Lower leg skin (tissue), 3 donors: ENCODE results near the gene INPP5D.

Experiments used
- POLR2A ChIP-seq, 2 donors: fragments of 450-650 bp; IDR thresholded peaks; one replicate each; pipeline ENCODE4 v1.6.1; 2016 to 2017; ENCODE audit warnings: antibody characterized with exemption in 2 of 2, mild to moderate bottlenecking in 1 of 2, moderate library complexity in 1 of 2
- TF ChIP-seq, protein P1 (sequence below), 3 donors: fragments of 450-650 bp; IDR thresholded peaks; one replicate each; pipeline ENCODE4 v1.5.1; 2016; ENCODE audit warnings: antibody characterized with exemption in 3 of 3, mild to moderate bottlenecking in 3 of 3, moderate library complexity in 2 of 3

DNA sequence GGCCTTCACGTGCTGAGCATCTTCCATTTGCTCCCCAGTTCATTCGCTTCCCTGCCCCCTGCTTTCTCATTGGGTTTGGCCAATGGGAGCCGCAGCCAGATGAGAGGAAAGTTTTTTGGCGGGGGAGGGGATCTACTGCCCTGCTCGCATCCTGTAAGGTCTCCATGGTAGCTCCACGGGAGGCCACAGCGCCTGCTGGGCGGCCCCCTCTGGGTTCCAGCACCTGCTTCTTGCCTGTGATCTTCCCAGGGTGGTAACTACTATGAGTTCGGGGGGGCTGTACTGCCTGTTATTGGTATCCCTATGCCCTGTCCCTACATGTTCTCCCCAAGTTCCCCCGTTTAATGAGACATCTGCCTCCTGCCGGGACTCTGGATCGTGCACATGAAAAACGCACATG is 57.2 kb downstream of the INPP5D start:
- TF ChIP-seq, protein P1, sequence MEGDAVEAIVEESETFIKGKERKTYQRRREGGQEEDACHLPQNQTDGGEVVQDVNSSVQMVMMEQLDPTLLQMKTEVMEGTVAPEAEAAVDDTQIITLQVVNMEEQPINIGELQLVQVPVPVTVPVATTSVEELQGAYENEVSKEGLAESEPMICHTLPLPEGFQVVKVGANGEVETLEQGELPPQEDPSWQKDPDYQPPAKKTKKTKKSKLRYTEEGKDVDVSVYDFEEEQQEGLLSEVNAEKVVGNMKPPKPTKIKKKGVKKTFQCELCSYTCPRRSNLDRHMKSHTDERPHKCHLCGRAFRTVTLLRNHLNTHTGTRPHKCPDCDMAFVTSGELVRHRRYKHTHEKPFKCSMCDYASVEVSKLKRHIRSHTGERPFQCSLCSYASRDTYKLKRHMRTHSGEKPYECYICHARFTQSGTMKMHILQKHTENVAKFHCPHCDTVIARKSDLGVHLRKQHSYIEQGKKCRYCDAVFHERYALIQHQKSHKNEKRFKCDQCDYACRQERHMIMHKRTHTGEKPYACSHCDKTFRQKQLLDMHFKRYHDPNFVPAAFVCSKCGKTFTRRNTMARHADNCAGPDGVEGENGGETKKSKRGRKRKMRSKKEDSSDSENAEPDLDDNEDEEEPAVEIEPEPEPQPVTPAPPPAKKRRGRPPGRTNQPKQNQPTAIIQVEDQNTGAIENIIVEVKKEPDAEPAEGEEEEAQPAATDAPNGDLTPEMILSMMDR (IDR thresholded peaks at IDR 0.05), result no peak
- TF ChIP-seq POLR2A (IDR thresholded peaks at IDR 0.05), result no peak
